Measurements from ENCODE around the gene TNS3.

GRCh38 chr7:47506382-47507339 is 75.2 kb downstream of the TNS3 start:
- TF ChIP-seq CTCF (conservative IDR thresholded peaks at IDR 0.05): no peak
- TF ChIP-seq EZH2 (IDR thresholded peaks at IDR 0.05; ENCODE audit: low read depth): no peak
